ENCODE measurements around the gene NRXN3.

The NRXN3 gene

DNA sequence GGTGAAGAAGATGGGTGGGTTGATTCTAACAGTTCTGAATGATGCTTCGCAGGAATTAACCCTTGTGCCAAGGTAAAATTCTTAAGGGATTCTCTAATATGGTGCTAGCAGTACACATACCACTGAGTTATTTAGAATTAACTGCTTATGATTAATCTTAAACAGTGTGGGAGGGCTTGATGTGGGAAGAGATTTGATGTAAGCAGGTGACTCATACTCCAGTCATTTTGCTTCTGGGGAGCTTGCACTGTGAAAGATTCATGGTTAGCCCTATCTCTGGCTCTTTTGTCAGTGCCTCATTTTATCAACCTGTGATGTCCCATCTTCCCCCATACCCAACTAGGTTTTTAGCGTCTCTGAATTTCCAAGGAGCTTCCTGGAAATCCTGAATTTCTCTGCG is 83.8 kb downstream of the NRXN3 start:
- Histone ChIP-seq H3K27me3 (ENCODE audit: insufficient read depth, low read length) (no peaks in the 10 kb centered on the region), H3K27ac (ENCODE audit: low read depth, low read length, poor library complexity, severe bottlenecking) (no peak overlapping the region), H3K4me1 (ENCODE audit: insufficient read depth, low read length, severe bottlenecking) (no peaks in the 10 kb centered on the region), H4K20me1 (ENCODE audit: insufficient read depth, low read length) (no peaks in the 10 kb centered on the region), H3K36me3 (ENCODE audit: insufficient read depth, low read length) (no peaks in the 10 kb centered on the region), H3K79me2 (ENCODE audit: insufficient read depth, low read length) (no peaks in the 10 kb centered on the region), H3K4me3 (ENCODE audit: low read depth, low read length, poor library complexity, severe bottlenecking) (no peak overlapping the region), H3K4me2 (ENCODE audit: low read length) (no peak overlapping the region), H3K9me2 (ENCODE audit: low read depth, low read length) (no peaks in the 10 kb centered on the region), H3F3A (ENCODE audit: insufficient read depth, low read length) (no peaks in the 10 kb centered on the region), H3K9me3 (ENCODE audit: low read length) (no peaks in the 10 kb centered on the region), H3K9ac (ENCODE audit: low read length) (no peak overlapping the region), H2AFZ (ENCODE audit: low read length) (no peak overlapping the region)
- TF ChIP-seq EZH2 (IDR thresholded peaks at IDR 0.05; ENCODE audit: borderline replicate concordance, low read length), result no peak
- TF ChIP-seq, protein P1, sequence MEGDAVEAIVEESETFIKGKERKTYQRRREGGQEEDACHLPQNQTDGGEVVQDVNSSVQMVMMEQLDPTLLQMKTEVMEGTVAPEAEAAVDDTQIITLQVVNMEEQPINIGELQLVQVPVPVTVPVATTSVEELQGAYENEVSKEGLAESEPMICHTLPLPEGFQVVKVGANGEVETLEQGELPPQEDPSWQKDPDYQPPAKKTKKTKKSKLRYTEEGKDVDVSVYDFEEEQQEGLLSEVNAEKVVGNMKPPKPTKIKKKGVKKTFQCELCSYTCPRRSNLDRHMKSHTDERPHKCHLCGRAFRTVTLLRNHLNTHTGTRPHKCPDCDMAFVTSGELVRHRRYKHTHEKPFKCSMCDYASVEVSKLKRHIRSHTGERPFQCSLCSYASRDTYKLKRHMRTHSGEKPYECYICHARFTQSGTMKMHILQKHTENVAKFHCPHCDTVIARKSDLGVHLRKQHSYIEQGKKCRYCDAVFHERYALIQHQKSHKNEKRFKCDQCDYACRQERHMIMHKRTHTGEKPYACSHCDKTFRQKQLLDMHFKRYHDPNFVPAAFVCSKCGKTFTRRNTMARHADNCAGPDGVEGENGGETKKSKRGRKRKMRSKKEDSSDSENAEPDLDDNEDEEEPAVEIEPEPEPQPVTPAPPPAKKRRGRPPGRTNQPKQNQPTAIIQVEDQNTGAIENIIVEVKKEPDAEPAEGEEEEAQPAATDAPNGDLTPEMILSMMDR (IDR thresholded peaks at IDR 0.05; ENCODE audit: low read length), result no peak

DNA sequence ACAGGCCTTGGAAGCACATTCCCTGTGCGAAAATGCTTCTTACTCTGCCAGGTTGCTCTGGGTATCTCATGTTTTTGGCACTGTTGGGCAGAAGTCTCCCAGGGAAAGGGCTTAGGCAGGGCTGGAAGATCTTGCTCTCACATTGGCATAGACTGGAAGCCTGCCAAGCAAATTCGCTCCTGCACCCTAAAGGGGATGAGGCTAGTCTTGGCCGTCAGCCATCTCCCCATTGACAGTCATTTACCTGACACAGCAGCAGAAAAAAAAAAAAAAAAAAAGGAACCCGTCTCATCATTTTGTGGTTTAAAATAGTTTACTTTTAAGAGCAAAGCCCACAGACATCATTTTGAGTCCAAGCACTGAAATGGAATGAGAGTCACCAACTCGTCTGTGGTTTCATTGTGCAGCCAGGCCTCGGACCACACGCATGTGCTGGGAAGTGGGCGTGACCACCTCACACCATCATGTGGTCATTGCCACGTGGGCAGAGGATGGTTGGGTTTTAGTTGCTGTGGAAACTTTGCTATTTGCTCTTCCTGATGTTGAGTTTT is 84.8 kb downstream of the NRXN3 start:
- Histone ChIP-seq H3K27ac (ENCODE audit: low read depth, low read length, poor library complexity, severe bottlenecking) (no peak overlapping the region), H4K20me1 (ENCODE audit: insufficient read depth, low read length) (no peaks in the 10 kb centered on the region), H2AFZ (ENCODE audit: low read length) (no peak overlapping the region), H3K4me3 (ENCODE audit: low read depth, low read length, poor library complexity, severe bottlenecking) (no peak overlapping the region), H3K27me3 (ENCODE audit: insufficient read depth, low read length) (no peaks in the 10 kb centered on the region), H3K9ac (ENCODE audit: low read length) (no peak overlapping the region), H3K79me2 (ENCODE audit: insufficient read depth, low read length) (no peaks in the 10 kb centered on the region), H3K9me3 (ENCODE audit: low read length) (no peaks in the 10 kb centered on the region), H3K4me2 (ENCODE audit: low read length) (no peak overlapping the region), H3K4me1 (ENCODE audit: insufficient read depth, low read length, severe bottlenecking) (no peaks in the 10 kb centered on the region), H3K36me3 (ENCODE audit: insufficient read depth, low read length) (no peaks in the 10 kb centered on the region), H3K9me2 (ENCODE audit: low read depth, low read length) (no peaks in the 10 kb centered on the region), H3F3A (ENCODE audit: insufficient read depth, low read length) (no peaks in the 10 kb centered on the region)
- no peak for TF ChIP-seq EZH2 (IDR thresholded peaks at IDR 0.05; ENCODE audit: borderline replicate concordance, low read length)
- TF ChIP-seq, protein P1 (IDR thresholded peaks at IDR 0.05; ENCODE audit: low read length), result no peak

DNA sequence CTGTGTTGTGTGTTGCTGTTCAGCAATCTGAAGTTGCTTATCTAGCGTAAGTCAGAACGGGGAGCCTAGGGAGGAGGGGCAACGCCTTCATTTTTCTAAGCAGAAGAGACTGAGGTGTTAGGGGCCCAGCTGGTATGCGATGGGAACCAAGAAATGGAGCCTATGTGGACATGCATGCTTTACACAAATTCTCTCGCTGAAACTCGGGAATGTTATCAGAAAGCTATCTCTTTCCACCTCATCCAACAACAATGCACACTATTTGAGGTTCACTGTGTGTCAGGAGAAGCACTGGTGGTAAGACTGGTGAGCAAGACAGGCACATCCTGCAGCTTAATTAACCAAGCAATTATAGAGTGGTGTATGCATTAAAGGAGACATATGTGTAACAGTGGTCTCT is 89.7 kb downstream of the NRXN3 start:
- no peak overlapping the region for H3K4me2 ChIP-seq (ENCODE audit: low read length)
- H3K9me3 ChIP-seq (ENCODE audit: low read length), result no peaks in the 10 kb centered on the region
- H3K4me3 ChIP-seq (ENCODE audit: low read depth, low read length, poor library complexity, severe bottlenecking), result no peak overlapping the region
- H3K27ac ChIP-seq (ENCODE audit: low read depth, low read length, poor library complexity, severe bottlenecking), result no peak overlapping the region
- no peaks in the 10 kb centered on the region for H3K36me3 ChIP-seq (ENCODE audit: insufficient read depth, low read length)
- no peaks in the 10 kb centered on the region for H3K79me2 ChIP-seq (ENCODE audit: insufficient read depth, low read length)
- H3K9me2 ChIP-seq (ENCODE audit: low read depth, low read length), result no peaks in the 10 kb centered on the region
- no peaks in the 10 kb centered on the region for H3F3A ChIP-seq (ENCODE audit: insufficient read depth, low read length)
- H3K4me1 ChIP-seq (ENCODE audit: insufficient read depth, low read length, severe bottlenecking), result no peaks in the 10 kb centered on the region
- H3K27me3 ChIP-seq (ENCODE audit: insufficient read depth, low read length), result no peaks in the 10 kb centered on the region
- H3K9ac ChIP-seq (ENCODE audit: low read length), result no peak overlapping the region
- no peaks in the 10 kb centered on the region for H4K20me1 ChIP-seq (ENCODE audit: insufficient read depth, low read length)
- TF ChIP-seq, protein P1 (IDR thresholded peaks at IDR 0.05; ENCODE audit: low read length), result no peak
- no peak for TF ChIP-seq EZH2 (IDR thresholded peaks at IDR 0.05; ENCODE audit: borderline replicate concordance, low read length)
- no peak overlapping the region for H2AFZ ChIP-seq (ENCODE audit: low read length)

All from OCI-LY1 (cell line).